HG03280 (cell line): ENCODE measurements around the gene TEFM.
"Not testable (repeated sequence)": the region's sequence is repeated elsewhere in the genome, so short reads cannot be mapped to it uniquely, and the experiment has no call there.

Experiments
- ATAC-seq: cut with Tn5 transposase; IDR thresholded peaks from one replicate; pipeline ENCODE4 v1.9.1; 2021; ENCODE audit warnings: mild to moderate bottlenecking, moderate library complexity; ENCODE audit not compliant: unreplicated experiment

TEFM gene

GRCh38 chr17:30921544-30922196 is 15.6 kb upstream of the TEFM start, which contains the start of gene ADAP2:
ADAP2 (plus strand) TSS chr17:30921945; CDS start chr17:30922015, 70 bp downstream.
- no peak for ATAC-seq

DNA sequence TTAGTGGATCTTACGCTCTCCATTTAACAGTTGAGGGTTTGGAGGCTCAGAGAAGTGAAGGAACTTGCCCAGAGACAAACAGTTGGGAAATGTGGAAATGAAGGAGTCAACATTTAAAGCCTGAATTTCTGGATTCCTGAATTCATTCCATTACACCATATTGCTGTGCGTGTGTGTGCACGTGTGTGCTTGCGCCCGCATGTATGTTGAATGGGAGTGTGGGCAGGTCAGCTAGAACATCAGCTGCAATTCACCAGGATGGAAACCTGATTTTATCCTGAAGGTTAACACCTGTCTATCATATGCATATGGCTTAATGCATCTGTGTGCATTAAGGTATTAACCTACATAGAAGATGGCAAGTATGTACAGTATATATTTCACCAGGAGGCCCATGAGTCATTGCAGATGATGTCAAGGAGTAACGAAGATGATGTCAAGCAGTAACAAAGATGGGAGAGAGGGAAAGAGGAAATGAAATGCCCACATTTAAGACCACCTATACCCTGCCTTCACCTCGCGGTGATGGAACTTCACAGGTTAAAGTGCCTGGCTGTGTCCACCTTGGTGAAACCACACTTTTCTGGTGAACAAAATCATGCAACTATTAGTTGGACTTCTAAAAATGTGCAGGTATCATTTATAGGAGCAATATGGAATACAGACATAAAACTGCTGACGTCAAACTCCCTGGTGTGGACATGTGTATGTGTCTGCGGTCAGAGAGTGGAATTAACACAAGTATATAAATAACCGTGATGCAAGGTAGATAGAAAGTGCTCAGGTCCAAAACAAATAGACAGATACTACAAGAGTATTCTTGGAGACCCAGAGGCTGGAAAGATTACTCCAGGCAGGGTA is 14.9 kb upstream of the TEFM start:
- no peak for ATAC-seq

DNA sequence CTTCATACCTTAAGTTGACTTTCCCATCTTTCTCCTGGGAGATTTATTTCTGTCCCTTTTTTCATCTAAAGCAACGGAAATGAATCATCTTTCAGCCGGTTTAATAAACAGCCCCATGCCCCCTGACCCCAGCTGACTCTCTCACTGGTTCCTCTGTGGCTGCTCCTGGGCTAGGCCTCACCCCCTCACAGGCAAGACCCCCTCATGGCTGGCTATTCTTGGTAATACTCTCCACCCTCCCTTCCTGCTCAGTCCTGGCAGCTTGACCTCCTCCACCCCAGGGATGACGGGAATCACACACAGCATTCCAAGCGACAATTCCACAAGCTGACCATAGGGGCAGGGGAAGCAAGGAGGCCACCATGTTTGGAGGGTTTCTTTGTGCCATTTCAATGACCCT is 14.2 kb upstream of the TEFM start:
- no peak for ATAC-seq

- ATAC-seq = no peak
These were observed 11.0 kb upstream of the TEFM start for GRCh38 chr17:30917050-30917449.

DNA sequence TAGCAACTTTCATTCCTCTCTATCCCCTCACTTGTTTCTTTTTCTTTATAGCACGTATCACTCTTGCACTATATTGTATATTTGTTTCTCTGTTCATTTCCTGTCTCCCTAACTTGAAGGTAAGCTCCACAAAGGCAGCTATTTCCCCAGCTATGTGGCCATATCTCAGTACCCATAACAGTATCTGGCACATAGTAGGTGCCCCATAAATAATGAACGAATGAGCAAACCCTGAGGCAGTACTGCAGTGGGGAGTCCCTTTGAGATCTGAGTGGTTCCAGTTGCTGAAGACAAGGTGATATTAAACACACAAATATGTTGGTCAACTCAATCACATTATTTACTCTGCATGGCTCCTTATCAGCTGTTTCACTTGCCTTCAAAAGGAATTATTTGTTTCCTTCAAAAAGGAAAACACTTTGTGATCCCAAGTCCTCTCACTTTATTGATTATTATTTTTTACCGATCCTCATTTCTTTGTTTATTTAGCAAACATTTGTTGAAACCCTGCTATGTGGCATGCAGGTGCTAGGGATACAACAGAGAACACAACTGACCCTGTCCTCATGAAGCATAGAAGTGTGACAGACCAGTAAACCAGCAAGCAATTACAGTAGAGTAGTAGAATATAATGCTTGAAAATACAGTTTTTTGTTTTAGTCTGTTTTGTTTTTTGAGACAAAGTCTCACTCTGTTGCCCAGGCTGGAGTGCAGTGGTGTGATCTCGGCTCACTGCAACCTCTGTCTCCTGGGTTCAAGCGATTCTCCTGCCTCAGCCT is 10.0 kb upstream of the TEFM start:
- ATAC-seq = no peak

DNA sequence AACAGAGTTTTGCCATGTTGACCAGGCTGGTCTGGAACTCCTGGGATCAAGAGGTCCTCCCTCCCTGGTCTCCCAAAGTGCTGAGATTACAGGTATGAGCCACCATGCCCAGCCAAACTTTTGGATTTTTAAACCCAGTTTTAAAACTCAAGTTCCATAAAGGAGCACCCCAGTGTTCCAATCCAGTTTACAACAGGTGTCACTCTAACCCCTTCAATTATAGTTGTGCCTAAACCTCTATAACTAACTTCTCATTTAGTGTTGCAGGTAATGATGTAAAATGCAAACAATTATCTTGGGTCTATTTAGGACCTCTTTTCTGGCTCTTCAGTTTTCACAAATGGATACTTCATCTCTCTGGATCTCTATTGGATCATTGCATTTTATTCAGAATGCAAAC is 7.9 kb upstream of the TEFM start:
- ATAC-seq = no peak

DNA sequence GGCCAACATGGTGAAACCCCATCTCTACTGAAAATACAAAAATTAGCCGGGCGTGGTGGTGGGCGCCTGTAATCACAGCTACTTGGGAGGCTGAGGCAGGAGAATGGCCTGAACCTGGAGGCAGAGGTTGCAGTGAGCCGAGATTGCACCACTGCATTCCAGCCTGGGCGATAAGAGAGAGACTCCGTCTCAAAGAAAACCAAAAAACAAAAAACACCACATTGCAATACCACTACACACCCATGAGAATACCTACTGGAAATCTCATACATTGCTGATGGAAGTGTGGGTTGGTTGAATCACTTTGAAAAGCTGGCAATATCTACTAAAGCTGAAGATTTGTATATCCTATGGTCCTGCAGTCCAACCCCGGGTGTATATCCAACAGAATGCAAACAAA is 4.1 kb upstream of the TEFM start:
- ATAC-seq = not testable (repeated sequence)

GRCh38 chr17:30908717-30909420 is 2.8 kb upstream of the TEFM start:
- no peak for ATAC-seq

GRCh38 chr17:30905742-30906100 is 317 bp downstream of the TEFM start:
- peak; percentile 32 for ATAC-seq

GRCh38 chr17:30897311-30897710 is 8.7 kb downstream of the TEFM start:
- ATAC-seq = no peak

DNA sequence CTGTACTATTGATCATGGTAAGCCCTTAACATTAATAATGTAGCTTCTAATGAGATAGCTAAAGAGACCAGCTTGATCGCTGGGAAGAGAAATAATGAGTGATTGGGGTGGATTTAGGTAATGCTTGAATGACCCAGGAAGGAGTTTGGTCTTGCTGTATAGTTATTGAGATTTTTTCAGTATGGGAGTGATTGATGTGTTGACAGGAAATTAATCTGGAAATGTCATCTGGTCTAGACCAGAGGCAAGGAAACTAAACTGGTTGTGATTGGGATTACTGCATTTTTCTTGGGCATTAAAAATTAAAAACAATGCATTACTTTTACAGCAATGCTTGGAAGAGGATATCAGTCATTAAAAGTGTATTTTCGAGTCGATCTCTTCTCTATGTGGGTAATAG is 11.8 kb downstream of the TEFM start:
- no peak for ATAC-seq

DNA sequence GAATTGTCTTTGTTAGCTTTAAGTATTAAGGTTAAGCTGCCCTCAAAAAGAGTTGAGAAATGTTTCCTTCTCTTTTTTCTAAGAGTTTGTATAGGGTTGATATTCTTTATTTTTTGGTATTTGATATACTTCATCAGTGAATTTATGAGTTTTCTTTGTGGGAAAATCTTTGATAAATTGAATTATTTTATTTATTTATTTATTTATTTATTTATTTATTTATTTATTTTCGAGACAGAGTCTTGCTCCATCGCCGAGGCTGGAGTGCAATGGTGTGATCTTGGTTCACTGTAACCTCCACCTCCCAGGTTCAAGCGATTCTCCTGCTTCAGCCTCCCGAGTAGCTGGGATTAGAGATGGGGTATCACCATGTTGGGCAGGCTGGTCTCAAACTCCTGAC is 19.9 kb downstream of the TEFM start:
- no peak for ATAC-seq

- no peak for ATAC-seq
These were observed 37.0 kb downstream of the TEFM start for GRCh38 chr17:30869005-30869404.

- no peak for ATAC-seq
These were observed 41.4 kb downstream of the TEFM start for GRCh38 chr17:30864636-30865035.

DNA sequence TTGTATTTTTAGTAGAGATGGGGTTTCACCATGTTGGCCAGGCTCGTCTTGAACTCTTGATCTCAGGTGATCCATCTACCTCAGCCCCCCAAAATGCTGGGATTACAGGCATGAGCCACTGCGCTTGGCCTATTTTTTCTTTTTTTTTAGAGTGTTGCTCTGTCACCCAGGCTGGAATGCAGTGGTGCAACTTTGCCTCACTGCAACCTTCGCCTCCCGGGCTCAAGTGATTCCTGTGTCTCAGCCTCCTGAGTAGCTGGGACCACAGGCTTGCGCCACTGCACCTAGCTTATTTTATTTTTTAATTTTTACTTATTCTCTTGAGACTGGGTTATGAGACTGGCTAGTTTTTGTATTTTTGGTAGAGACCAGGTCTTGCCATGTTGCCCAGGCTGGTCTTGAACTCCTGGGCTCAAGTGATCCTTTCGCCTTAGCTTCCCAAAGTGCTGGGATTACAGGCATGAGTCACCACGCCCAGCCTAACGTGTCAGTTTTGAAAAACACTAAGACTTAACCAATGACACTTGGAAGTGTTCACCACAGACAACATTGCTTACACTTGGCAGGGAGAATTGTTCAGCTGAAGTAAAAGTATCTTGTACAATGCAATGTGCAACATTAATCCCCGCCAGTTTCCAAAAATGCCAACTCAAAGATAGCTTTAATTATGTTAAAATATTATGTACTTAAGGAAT is 47.3 kb downstream of the TEFM start:
- ATAC-seq = no peak

- ATAC-seq = no peak
These were observed 51.9 kb downstream of the TEFM start for GRCh38 chr17:30854146-30854545.
